MM.1S (cell line): ENCODE measurements around the gene AGFG1.

Experiments
- CTCF ChIP-seq: fragments of 300-600 bp; sonication (generic); IDR thresholded peaks from 2 replicates; pipeline ENCODE4 v1.5.1; 2016; ENCODE audit warnings: antibody characterized with exemption, low read length, mixed read lengths
- EZH2 ChIP-seq: fragments of 300-600 bp; sonication (generic); optimal IDR thresholded peaks from 2 replicates; pipeline ENCODE3; 2017; ENCODE audit warnings: low read depth, mild to moderate bottlenecking, antibody characterized with exemption, low read length, mixed read lengths

- no peak for TF ChIP-seq EZH2
- TF ChIP-seq CTCF: no peak
Observed at GRCh38 chr2:227428731-227429285, 43.1 kb upstream of the AGFG1 start.
